ENCODE results near the gene ADNP. TPM values are rescaled to one million over a fixed set of nuclear protein-coding genes. Genes with fewer than 3 reads are reported as not detected.
A peak's percentile ranks its signal among the peaks of the same experiment; 100 is the strongest.

ADNP gene
- total RNA-seq, 1 experiment from 2014 or later = 16.5 TPM

DNA sequence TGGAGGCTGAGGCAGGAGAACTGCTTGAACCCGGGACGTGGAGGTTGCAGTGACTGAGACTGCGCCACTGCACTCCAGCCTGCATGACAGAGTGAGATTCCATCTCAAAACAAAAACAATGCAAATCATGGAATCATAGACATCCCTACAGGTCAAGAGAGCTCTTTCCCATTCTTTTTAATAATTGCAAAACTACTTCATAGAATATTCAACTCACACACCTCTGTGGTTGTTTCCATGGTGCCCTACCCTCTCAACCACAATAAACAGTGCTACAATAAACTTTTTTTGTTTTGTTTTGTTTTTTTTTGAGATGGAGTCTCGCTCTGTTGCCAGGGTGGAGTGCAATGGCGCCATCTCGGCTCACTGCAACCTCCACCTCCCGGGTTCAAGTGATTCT, 11.8 kb upstream of the ADNP start:
- no peak for DNase-seq (ENCODE audit: low spot score)
- in situ Hi-C loops (cut with HindIII; ENCODE audit: low sequenced_read_pairs) = no loop called here

- in situ Hi-C loops (cut with HindIII; ENCODE audit: low sequenced_read_pairs) = no loop called here
- DNase-seq (ENCODE audit: low spot score) = no peak
Observed at GRCh38 chr20:50933589-50933988, 2.4 kb upstream of the ADNP start.

GRCh38 chr20:50932691-50933280, 1.5 kb upstream of the ADNP start:
- in situ Hi-C loops (cut with HindIII; ENCODE audit: low sequenced_read_pairs) = no loop called here
- DNase-seq (ENCODE audit: low spot score) = no peak

GRCh38 chr20:50932016-50932485, 814 bp upstream of the ADNP start:
- in situ Hi-C loops (cut with HindIII; ENCODE audit: low sequenced_read_pairs) = no loop called here
- peak; percentile 39 for DNase-seq (ENCODE audit: low spot score)

- in situ Hi-C loops (cut with HindIII; ENCODE audit: low sequenced_read_pairs) = no loop called here
- DNase-seq (ENCODE audit: low spot score) = no peak
Observed at GRCh38 chr20:50930976-50931305, 296 bp downstream of the ADNP start.

GRCh38 chr20:50930139-50930975, 880 bp downstream of the ADNP start:
- DNase-seq (ENCODE audit: low spot score) = no peak
- in situ Hi-C loops (cut with HindIII; ENCODE audit: low sequenced_read_pairs) = no loop called here

GRCh38 chr20:50929299-50930138, 1.7 kb downstream of the ADNP start:
- in situ Hi-C loops (cut with HindIII; ENCODE audit: low sequenced_read_pairs) = no loop called here
- peak; percentile 88 for DNase-seq (ENCODE audit: low spot score)

DNA sequence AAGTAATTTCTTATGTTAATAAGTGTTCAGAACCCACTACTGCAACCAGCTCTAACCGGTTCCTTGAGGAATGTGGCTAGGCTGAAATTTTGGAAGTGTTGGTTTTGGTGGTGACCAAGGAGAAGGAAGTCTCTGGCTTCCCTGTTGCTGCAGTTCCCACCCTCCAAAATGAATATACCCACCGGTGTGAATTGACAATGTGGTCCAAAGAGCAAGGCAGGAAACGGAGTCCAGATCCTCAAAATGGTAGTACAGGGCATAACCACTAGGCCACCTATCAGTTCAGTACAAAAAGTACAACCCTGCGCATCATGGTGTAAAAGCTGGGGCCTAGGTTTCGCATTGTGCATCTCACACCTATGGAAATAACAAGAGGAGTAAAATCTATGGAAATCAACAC, 2.8 kb downstream of the ADNP start:
- DNase-seq (ENCODE audit: low spot score) = no peak
- in situ Hi-C loops (cut with HindIII; ENCODE audit: low sequenced_read_pairs) = no loop called here

GRCh38 chr20:50926530-50926929, 4.7 kb downstream of the ADNP start:
- in situ Hi-C loops (cut with HindIII; ENCODE audit: low sequenced_read_pairs) = no loop called here
- DNase-seq (ENCODE audit: low spot score) = no peak

- no peak for DNase-seq (ENCODE audit: low spot score)
- in situ Hi-C loops (cut with HindIII; ENCODE audit: low sequenced_read_pairs) = no loop called here
Observed at GRCh38 chr20:50924261-50924920, 6.8 kb downstream of the ADNP start.

DNA sequence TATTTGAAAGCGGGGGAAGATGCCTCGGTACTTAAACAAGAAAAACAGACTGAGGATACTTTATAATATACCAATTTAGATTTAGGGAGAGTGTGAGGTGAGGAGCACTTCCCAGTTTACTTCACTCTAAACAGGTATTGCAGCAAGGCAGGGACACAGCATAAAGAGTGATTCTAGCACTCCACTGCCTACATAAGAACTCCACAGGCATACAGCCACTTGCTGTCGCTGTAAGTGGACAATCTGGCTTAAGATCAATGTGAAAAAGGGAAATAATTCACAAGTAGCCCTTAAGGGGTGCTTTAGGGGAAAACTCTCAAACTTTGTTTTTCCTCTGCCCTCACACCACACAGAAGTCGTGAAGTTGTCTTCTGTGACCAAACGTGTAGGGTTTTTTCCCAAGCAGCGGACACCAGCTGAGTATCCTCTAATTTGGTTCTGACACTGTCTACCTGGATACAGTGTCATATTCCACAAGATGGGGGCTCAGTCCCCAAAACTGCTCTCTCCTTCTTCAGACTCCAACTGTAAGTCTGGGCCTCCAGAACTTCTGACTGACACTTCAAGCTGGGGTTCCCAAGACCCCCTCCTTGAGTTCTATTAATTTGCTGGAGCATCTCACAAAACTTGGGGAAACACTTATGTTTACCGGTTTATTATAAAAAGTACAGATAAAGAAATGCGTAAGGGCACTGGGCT, 9.3 kb downstream of the ADNP start:
- no peak for DNase-seq (ENCODE audit: low spot score)
- in situ Hi-C loops (cut with HindIII; ENCODE audit: low sequenced_read_pairs) = no loop called here

GRCh38 chr20:50920997-50921396, 10.2 kb downstream of the ADNP start:
- in situ Hi-C loops (cut with HindIII; ENCODE audit: low sequenced_read_pairs) = no loop called here
- DNase-seq (ENCODE audit: low spot score) = no peak

DNA sequence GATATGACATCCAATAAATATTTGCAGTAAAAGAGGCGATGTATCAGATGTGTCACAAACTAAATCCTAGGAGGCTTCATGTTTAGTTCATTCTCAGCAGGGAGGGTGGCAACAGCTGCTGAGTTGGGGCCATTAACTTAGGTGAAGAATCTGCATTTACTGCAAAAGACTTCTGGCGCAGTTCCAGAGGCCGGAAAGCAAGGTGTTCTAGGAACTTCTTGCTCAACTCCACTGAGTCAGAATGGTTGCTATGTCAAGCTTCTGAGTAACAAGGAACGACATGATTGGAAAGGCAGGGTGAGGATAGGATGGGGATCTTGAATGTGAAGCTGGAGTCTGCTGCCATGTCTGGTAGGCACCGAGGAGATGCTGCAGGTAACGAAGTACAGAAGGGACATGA, 11.7 kb downstream of the ADNP start:
- DNase-seq (ENCODE audit: low spot score) = no peak
- in situ Hi-C loops (cut with HindIII; ENCODE audit: low sequenced_read_pairs) = no loop called here

DNA sequence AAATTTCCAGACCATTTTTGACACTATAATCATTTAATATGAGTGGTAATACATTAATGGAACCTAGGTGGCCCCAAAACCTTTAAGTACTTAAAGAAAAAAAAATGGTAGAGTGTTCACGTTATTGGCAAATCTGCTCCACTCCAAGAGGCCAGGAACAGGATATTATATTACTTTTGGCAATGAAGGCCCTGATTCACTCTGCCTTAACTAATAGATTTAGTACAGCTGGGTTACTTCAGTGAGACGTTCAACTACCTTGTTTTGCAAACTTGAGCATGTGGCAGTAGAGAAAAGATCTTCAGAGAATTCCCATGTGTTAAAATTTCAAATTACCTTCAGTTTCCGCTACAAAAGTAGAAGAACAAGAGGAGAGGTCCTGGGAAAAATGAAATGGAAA, 12.8 kb downstream of the ADNP start:
- in situ Hi-C loops (cut with HindIII; ENCODE audit: low sequenced_read_pairs) = no loop called here
- no peak for DNase-seq (ENCODE audit: low spot score)

GRCh38 chr20:50916934-50917333, 14.3 kb downstream of the ADNP start:
- DNase-seq (ENCODE audit: low spot score) = no peak
- in situ Hi-C loops (cut with HindIII; ENCODE audit: low sequenced_read_pairs) = no loop called here

DNA sequence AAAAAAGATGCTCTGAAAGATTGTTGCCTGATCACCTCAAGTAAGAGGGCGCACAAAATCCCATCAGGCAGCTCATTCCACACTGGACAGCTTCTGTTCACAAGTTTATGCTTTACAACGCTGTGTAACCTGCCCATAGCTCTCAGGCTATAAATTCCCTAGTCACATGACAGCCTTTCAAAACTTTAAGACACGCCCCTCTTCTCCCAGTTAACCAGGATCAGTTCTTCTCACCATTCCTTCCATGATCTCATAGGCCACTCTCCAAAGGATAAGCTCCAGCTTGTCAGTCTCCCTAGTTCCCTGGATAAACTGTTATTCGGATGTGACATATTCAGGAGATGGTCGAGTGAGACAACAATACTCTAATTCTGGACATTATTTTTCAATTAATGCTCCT, 15.0 kb downstream of the ADNP start:
- in situ Hi-C loops (cut with HindIII; ENCODE audit: low sequenced_read_pairs) = no loop called here
- DNase-seq (ENCODE audit: low spot score) = no peak

DNA sequence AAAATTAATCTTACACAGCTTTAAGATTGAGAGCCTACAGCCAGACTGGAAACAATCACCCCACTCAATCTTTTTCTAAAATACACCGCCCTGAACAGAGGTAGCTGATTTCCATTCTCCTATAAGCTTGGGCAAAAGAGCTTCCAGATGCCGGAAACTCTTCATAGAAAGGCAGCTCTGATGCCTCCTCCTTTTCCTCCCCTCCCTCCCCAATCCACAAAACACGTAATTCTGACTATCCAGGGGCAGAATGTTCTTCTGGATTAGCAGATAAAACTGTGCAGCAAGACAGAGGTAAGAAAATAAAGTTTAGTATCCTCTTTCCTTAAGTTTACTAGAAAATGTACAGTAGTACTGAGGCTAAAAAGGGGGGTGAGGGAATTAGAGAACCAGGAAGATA, 15.8 kb downstream of the ADNP start:
- DNase-seq (ENCODE audit: low spot score) = no peak
- in situ Hi-C loops (cut with HindIII; ENCODE audit: low sequenced_read_pairs) = no loop called here

DNA sequence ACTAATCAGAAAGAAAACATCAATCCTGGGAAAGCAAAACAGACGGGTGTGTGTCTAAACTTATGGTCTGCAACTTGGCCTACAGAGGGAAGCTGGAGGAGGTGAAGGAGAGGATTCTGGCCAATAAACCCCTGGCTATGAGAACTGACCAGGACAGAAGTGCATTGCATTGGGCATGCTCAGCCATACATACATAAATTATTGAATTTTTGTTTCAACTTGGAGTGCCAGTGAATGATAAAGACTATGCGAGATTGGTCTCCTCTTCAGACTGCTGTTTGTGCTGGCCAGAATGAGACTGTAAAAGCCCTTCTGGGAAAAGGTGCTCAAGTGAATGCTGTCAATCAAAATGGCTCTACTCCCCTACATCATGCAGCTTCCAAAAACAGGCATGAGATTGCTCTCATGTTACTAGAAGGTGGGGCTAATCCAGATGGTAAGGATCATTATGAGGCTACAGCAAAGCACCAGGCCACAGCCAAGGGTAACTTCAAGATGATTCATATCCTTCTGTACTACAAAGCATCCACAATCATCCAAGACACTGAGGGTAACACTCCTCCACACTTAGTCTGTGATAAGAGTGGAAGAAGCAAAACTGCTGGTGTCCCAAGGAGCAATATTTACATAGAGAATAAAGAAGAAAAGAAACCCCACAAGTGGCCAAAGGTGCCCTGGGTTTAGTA, 17.4 kb downstream of the ADNP start:
- in situ Hi-C loops (cut with HindIII; ENCODE audit: low sequenced_read_pairs) = no loop called here
- no peak for DNase-seq (ENCODE audit: low spot score)

- no peak for DNase-seq (ENCODE audit: low spot score)
- in situ Hi-C loops (cut with HindIII; ENCODE audit: low sequenced_read_pairs) = no loop called here
Observed at GRCh38 chr20:50911716-50912115, 19.5 kb downstream of the ADNP start.
